SK-N-DZ (cell line): ENCODE results near the gene DCC. TPM values are rescaled to one million over a fixed set of nuclear protein-coding genes. Genes with fewer than 3 reads are reported as not detected.

Source experiments
- DNase-seq: peaks from one replicate; pipeline ENCODE4 v3.0.0-alpha.2; 2015; ENCODE audit warnings: low spot score
- polyA plus RNA-seq, 2 experiments: library from polyadenylated mRNA; depleted of rRNA; stranded (reverse); fragments of >200 nt; gene quantifications; 2 replicates each; pipeline ENCODE4 v1.2.3, GENCODE V29; 2014

The DCC gene, protein sequence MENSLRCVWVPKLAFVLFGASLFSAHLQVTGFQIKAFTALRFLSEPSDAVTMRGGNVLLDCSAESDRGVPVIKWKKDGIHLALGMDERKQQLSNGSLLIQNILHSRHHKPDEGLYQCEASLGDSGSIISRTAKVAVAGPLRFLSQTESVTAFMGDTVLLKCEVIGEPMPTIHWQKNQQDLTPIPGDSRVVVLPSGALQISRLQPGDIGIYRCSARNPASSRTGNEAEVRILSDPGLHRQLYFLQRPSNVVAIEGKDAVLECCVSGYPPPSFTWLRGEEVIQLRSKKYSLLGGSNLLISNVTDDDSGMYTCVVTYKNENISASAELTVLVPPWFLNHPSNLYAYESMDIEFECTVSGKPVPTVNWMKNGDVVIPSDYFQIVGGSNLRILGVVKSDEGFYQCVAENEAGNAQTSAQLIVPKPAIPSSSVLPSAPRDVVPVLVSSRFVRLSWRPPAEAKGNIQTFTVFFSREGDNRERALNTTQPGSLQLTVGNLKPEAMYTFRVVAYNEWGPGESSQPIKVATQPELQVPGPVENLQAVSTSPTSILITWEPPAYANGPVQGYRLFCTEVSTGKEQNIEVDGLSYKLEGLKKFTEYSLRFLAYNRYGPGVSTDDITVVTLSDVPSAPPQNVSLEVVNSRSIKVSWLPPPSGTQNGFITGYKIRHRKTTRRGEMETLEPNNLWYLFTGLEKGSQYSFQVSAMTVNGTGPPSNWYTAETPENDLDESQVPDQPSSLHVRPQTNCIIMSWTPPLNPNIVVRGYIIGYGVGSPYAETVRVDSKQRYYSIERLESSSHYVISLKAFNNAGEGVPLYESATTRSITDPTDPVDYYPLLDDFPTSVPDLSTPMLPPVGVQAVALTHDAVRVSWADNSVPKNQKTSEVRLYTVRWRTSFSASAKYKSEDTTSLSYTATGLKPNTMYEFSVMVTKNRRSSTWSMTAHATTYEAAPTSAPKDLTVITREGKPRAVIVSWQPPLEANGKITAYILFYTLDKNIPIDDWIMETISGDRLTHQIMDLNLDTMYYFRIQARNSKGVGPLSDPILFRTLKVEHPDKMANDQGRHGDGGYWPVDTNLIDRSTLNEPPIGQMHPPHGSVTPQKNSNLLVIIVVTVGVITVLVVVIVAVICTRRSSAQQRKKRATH (N-terminal part only)
- polyA plus RNA-seq (2014; cell fraction: cytosol; rRNA removed): not detected in 2 replicates
- polyA plus RNA-seq (2014; cell fraction: nucleus; rRNA removed): not detected in 2 replicates

- peak; percentile 14 for DNase-seq
Observed at GRCh38 chr18:52339891-52340371, at the start of gene DCC. DCC (plus strand) TSS chr18:52340197; CDS start chr18:52340788, 591 bp downstream.

DNA sequence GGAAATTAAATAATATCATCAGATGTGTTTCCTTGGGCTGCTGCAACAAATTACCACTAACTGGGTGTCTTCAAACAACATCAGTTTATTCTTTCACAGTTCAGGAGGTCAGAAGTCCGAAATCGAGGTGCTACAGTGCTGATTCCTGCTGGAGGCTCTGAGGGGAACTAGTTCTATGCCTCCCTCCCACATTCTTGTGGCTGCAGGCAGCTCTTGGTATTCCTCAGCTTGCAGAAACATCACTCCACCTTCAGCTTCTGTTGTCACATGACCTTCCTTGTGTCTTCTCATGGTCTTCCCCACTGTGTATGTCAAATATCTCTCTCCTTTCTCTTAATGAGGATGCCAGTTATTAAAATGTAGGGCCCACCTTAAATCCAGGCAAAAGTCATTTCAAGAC lies 29.3 kb upstream of the DCC start:
- DNase-seq: no peak

GRCh38 chr18:52311331-52311730 lies 28.7 kb upstream of the DCC start:
- DNase-seq: no peak

DNA sequence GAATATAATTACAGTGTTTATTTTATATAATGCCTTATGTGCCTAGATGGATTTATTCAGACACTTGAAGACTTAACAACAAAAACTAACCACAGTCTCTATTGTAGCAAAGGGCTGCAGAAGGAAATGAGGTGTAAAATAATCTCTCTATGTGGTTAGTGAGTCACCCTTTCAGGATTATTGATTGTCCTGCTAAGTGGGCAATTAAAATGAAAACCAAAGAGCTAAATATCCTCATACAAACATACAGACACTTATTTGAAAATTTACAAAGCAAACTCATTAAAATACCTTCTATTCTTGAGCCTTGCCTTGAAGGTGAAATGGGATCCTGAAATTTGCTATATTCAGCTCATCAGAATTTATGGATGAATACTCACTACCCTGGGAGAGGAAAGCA lies 27.7 kb upstream of the DCC start:
- DNase-seq: no peak

GRCh38 chr18:52313213-52313612 lies 26.8 kb upstream of the DCC start:
- DNase-seq: no peak

DNA sequence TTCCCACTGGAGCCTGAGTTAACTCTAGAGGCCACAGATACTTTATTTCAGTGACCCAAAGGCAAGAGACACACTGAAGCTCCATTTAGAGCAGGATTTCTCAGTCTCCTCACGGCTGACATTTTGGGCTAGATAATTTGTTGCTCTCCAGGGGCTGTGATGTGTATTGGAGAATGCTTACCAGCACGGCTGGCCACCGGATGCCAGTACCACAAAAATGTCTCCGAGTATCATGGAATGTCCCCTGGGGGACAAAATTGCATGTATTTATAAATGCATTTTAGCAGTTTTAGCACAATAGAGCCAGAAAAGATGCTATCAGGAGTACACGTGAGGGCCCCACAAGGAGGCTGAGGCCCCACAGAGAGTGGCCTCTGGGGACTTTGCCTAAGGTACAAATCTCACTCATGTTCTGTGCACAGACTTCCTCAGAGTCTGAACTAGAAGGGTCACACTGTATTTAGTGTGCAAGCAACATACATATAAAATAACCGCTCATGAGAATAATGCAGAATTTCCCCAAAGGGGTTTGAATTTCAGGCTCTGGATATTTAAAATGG lies 20.5 kb upstream of the DCC start:
- DNase-seq: no peak

- no peak for DNase-seq
Observed at GRCh38 chr18:52322307-52322706, 17.7 kb upstream of the DCC start.

DNA sequence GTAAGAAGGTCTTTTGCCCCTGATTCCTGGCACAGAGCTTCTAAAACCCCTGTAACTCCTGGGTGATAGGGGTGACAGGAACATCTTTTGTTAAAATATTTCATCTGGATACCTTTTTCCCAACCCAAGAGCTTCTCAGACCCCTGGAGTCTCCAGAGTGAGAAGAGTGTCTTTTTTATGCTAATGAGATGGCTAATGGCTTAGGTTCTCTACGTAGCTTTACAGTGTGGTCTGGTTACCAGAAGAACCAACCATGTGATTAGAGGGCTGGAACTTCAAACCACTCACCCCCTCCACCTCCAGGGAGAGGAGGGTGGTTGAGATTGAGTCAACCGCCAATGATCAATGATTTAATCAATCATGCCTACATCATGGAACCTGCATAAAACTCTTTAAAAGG lies 16.2 kb upstream of the DCC start:
- DNase-seq: no peak

DNA sequence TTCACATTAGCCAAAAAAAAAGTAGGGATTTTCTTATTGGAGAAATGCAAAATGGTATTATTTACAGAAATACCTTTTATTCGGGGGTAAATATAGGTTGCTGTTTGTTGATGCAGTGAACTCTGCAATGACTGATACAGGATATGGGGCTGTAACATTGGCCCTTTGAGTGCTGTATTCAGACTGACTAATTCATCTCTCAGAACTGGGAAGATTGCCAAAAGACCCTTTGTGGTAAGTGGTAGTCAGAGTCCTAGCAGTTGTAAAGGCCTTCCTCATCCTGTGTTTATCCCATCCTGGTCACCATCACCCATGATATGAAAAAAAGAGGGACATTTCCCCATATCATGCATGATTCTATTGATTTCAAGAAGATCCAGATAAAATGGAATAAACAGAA lies 14.0 kb upstream of the DCC start:
- no peak for DNase-seq

- no peak for DNase-seq
Observed at GRCh38 chr18:52333860-52334259, 6.1 kb upstream of the DCC start.

- no peak for DNase-seq
Observed at GRCh38 chr18:52334307-52334706, 5.7 kb upstream of the DCC start.

GRCh38 chr18:52334896-52335295 lies 5.1 kb upstream of the DCC start:
- DNase-seq: no peak

DNA sequence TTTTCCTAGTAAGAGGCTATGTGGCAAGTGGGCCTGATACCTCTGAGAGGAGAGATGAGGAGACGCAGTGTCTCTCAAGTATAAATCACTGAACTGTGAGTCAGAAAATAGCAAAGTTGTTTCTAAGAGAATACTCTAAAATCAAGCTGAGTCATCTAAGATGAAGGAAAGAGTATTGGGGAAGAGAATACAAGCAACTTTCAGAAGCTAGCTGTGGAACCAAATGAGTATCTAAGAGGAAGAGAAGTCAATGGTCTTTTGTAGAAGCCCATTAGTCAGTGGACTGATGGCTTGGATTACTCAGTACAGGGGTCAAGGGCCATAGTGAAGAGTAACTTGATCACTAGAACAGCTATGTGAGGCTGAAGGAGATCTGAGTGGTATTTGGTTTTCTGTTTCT lies 2.7 kb upstream of the DCC start:
- no peak for DNase-seq

GRCh38 chr18:52340406-52341102 lies 557 bp downstream of the DCC start:
- DNase-seq: no peak

- DNase-seq: no peak
Observed at GRCh38 chr18:52341103-52341432, 1.1 kb downstream of the DCC start.

DNA sequence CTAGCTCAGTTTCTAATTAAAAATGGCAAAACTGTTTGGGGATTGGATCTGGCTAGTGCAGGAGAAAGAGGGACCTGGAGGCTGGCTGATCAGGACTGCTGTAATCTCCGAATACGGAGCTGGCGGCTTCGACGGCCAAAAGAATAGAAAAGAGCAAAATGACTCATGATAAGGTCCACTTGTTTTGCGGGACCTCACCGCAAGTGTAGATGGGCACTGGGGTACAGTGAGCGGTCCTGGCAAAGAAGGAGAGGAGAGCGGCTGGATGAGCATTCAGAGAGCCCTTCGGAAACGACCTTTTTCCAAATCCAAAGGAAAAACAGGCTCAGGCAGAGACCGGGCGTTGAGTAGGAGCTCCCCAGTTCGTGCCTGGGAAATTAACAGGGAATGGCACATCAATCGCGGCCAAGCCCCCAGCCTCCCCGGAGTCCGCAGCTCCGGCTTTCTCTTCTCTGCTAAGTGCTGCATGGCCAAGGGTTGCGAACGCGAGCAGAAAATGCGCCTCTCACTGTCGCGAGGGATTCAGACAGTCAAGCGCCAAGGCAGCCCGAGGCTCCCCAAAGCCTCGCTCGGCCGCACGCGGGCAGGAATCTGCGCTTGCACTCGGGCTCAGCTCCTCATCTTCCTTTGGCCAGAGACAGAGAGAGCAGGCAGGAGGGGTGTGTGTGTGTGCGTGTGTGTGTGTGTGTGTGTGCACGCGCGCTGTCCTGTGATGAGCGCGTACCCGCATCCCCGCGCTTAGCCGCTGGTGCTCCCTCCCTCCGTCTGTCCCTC lies 1.8 kb downstream of the DCC start:
- DNase-seq: no peak

- DNase-seq: no peak
Observed at GRCh38 chr18:52342456-52342855, 2.5 kb downstream of the DCC start.

GRCh38 chr18:52343138-52343537 lies 3.1 kb downstream of the DCC start:
- DNase-seq: no peak

GRCh38 chr18:52343731-52344340 lies 3.8 kb downstream of the DCC start:
- no peak for DNase-seq

GRCh38 chr18:52344881-52345280 lies 4.9 kb downstream of the DCC start:
- DNase-seq: no peak
